Retina (tissue), 1 donor: ENCODE data around the gene EDN1.

Experiments used
- DNase-seq: peaks from one replicate; pipeline ENCODE4 v3.0.0-alpha.2; 2016

EDN1 gene

DNA sequence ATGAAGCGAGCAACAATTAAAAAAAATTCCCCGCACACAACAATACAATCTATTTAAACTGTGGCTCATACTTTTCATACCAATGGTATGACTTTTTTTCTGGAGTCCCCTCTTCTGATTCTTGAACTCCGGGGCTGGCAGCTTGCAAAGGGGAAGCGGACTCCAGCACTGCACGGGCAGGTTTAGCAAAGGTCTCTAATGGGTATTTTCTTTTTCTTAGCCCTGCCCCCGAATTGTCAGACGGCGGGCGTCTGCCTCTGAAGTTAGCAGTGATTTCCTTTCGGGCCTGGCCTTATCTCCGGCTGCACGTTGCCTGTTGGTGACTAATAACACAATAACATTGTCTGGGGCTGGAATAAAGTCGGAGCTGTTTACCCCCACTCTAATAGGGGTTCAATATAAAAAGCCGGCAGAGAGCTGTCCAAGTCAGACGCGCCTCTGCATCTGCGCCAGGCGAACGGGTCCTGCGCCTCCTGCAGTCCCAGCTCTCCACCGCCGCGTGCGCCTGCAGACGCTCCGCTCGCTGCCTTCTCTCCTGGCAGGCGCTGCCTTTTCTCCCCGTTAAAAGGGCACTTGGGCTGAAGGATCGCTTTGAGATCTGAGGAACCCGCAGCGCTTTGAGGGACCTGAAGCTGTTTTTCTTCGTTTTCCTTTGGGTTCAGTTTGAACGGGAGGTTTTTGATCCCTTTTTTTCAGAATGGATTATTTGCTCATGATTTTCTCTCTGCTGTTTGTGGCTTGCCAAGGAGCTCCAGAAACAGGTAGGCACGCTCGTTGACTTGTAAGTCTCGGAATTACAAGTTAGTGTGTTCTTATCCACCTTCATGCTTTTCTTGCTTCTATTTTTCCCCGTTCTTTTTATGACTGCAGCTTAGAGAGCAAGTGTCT lies at the start of gene EDN1:
Gene EDN1, plus strand, starts transcription at position 429 of the 888 bp plus-strand sequence. Its CDS starts 269 bp downstream, at position 698.
- DNase-seq: peak; percentile 91

DNA sequence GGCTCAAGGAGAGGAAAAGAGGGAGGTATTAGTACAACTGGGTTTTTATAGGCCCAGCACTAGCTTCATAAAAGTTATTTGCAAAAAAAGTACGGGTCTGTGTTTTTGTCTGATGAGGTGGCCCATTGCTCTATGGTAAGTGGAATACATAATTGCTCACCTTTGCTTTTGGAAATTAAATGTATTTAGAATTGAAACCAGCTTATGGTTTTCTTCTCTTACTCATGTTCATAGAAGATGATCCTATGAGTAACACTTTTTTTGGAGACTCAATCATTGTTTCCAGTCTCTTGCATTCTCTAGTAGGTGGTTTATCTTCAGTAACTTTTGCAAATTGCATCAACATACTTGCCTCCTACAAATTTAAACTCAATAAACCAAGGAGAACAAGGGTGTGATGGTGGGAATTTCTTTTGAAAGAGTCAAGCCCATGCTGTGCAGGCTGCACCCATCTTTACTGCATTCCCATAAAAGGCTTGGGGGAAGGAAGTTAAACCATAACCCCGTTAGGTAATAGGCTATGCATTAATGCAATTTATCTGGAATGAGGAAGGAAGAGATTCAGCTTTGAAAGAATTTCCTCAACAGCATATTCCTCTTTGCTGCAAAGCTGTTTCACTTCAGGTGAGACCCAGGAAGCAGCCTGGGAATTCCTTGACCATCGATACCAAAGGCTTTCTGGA lies 48.5 kb upstream of the EDN1 start:
- DNase-seq: no peak

DNA sequence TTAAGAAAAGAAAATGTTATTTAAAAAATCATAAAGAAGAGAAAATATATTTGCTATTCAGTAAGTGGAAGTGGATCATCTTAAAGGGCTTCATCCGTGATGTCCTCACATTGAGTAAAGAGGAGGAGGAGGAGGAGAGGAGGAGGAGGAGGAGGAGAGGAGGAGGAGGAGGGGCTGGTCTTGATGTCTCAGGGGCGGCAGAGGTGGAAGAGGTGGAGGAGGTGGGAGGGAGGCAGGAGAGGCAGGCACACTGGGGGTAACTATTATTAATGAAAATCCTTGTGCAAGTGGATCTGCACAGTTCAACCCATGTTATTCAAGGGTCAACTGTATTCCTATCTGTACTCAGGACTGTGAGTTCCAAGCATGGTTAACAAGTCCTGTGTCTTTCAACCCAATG lies 47.0 kb upstream of the EDN1 start:
- no peak for DNase-seq

DNA sequence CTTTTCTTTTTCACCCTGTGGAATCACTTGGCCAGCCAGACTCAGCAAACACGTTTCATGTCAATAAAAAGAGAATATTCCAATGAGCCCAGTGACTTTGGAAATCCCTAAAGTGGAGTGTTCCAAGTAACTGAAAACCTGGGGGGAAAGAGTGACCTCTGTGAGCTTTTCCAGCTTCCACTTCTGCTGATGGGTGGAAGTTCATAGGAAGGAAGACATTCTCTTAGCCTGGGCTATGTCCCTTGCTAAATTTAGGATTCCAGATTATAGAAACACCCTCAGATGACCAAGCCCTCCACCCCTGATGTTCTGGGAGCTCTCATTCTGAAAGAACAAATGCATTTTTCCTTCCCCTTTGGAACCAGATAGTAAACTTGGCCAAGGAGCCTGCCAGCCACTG lies 44.8 kb upstream of the EDN1 start:
- DNase-seq: no peak

DNA sequence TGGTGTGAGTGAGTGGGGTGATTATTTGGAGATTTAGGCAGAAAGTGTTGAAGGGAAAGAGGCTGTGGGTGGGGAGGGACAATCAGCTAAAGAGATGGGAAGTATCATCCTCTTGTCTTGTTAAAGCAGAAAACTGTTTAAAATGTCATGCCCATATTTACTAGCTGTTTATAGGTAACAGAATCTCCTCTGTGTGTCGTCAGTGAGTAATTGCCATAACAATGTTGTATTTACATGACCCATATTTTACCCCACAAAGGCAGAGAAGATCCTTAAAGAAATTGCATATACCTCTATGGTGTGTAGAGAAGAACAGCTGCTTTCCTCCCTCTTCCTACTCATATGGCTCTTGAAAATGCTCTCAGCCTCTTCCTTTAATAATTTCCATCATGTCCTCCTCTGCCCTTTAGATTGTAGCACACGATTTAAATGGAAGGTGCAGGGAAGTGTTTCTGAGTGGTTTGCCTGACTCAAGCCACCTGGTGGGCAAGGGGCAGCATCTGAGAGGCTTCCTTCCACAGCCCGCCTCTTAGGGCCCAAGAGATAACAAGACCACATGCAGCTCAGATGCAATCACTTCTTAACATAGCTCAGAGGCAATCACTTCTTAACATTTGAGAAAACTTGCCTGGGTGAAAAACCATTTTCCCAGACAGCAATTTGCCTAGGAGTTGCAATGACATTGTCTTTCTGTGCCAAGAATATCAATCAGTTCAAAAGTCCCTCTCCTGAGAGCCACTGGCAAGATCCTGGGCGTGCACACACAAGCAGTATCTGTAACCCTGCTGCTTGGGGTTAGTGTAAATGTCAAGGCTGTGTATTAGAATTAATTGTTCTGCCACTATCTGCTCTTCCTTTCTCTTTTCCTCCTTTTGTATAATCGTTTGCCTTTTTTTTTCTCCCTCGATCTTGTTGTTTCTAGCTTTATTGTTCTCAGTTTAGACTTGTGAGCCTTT lies 44.1 kb upstream of the EDN1 start:
- no peak for DNase-seq

DNA sequence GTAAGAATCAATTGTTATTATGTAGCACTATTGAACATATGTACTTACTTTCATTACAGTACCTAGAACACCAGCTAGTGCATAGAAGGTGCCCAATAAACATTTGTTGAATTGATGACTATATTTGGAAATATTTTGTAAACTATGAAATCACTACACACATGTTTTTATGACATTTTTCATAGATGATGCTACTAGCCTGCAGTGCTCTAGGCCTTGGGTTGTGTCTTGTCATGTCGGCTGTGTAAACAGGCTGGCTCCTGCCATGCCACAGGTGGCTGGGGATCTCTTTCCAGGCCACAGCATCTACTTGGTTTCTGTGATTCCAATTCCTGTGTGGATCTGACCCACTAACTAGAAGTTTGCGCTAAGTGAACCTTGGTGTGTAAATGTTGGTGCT lies 43.3 kb upstream of the EDN1 start:
- DNase-seq: no peak

DNA sequence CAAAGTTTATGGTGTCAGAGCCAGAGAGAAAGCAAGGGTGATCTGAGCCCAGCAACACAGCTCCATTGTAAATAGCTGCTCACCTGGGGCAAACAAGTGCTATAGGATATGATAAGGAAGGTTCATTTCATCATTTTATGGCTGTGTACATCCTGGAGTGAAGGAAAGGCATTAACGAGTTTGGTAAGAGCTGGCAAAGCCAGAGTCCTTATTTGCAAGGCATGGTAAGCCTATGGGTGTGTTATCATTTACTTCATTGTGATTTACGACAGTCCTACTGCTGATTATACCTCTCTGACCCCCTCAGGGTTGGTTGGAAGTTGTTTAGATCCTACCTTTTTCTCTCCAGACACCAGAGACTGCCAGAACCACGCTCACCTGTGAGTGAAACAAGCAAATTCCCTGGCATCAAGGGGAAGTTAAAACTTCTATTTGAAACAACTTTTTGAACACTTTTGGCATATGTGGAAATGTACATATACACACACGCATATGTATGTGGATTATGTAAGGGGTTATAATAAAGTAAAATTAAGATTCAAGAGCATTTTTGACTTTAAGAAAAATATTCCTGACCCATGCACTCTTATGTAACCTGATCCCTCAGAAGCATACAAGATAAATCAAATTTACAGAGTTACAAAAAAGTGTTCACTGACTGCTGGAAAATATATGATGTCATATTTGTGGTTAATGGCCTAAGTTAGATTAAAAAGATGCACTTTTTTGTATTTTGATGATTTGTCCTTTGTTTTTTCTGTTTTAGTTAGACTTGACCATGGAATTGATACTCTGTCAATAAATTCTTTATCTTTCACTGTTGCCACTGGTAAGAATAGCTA lies 40.4 kb upstream of the EDN1 start:
- DNase-seq: no peak

DNA sequence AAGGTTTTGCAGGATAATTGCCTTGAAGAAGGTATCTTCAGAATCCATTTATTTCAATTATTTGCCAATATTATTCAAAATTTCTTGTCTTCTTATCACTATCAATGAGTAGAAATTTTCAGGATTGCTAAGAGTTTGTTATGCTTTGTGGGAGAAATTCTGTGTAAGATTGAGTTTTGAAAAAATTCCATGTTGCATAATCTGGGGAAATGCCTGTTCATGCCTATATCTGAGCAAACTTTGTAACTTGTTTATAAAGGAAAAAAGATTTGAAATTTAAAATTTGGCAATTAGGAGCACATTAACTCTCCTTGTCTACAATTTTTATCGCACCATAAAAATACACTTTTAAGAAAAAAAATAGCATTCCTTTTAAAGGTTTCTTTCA lies 39.8 kb upstream of the EDN1 start:
- no peak for DNase-seq

DNA sequence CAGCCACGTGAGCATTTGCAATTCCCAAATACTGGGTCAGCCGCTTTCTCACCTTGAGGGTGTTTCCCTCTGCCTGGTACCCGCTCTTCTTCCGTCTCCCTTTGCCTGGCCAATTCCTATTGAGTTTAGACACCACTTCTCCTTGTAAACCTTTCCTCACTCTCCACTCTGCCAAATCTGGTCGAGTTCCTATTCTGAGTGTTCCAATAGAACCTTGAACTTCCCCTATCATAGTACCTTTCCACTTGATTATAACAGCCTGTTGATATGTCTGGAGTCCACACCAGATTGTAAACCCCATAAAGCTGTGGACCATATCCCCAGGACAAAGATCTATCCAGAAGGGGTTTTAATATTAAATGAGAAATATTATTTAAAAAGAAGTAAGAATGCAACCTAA lies 36.0 kb upstream of the EDN1 start:
- no peak for DNase-seq

DNA sequence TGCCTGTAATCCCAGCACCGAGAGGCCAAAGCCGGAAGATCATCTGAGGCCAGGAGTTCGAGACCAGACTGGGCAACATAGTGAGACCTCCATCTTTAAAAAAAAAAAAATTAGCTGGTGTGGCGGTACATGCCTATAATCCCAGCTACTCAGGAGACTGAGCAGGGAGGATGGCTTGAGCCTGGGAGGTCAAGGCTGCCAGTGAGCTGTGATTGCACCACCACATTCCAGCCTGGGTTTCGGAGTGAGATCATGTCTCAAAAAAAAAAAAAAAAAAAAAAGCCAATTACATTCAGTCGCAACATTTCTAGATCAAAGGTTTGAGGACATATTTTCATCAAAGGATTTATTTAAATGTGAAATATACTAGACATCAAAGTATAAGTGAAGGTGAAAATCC lies 32.0 kb upstream of the EDN1 start:
- DNase-seq: no peak

DNA sequence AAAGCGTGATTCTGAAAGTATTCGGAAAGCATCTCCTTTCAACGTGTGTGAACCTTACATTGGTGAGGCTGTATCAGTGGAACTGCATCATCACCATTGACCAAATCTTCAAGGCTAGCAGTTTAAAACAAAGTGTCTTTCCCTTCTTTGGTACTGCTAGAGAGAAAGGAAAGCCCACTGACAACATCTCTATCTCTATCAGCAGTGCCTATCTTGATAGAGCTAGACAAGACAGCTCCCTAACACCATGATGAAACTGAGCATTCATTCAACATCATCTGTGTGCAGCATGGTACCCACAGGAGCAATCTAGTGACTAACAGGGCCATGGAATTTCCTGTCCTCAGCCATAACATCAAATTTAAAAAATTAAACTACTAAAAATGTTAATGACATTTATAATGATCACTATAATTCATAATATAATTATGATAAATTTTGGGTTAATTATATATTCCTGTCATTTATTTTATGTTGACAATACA lies 31.5 kb upstream of the EDN1 start:
- DNase-seq: no peak

DNA sequence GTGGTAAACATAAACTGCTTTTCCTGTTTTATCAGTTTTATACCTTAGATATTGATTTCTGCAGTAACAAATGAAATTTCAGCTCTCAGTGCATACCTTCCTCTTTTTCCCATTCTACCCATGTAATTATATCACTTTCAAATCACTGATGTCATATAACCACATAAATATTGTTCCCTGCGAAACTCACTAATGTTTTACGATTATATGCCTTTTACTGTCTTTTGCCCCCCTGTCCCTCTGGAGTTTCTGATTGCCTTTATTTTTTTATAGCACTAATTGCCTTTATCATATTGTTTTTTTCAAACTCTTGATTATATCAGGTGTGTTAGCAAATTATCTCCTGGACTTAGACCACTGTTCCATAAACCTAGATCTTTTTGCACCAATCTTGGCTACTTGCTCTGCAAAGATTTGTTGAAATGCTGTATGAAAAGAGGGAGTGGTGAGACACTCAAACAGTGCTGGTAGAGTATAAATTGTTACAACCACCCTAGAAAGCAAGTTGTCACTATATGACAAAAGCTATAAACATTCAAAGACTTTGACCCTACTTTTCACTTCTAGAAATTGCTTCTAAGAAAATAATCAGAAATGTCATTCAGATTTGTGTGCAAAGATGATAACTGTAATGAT lies 29.6 kb upstream of the EDN1 start:
- DNase-seq: no peak

DNA sequence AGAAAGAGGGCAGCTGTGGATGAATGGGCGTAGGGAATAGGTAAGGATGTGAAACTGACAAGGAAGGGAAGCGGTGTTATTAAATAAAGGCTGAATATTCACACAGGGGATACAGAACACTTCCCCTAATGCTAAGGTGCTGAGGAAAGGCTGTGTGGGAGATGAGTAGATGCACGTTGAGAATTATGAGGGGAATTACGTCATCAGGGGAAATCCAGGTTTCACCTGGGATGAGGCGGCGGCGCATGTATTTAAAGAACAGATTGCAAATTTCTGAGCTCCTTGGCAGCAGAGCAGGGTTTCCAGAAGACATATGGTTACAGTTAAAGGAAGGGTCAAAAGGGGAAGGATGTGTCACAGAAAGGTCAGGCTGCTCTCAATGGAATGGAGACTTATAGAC lies 28.7 kb upstream of the EDN1 start:
- no peak for DNase-seq

DNA sequence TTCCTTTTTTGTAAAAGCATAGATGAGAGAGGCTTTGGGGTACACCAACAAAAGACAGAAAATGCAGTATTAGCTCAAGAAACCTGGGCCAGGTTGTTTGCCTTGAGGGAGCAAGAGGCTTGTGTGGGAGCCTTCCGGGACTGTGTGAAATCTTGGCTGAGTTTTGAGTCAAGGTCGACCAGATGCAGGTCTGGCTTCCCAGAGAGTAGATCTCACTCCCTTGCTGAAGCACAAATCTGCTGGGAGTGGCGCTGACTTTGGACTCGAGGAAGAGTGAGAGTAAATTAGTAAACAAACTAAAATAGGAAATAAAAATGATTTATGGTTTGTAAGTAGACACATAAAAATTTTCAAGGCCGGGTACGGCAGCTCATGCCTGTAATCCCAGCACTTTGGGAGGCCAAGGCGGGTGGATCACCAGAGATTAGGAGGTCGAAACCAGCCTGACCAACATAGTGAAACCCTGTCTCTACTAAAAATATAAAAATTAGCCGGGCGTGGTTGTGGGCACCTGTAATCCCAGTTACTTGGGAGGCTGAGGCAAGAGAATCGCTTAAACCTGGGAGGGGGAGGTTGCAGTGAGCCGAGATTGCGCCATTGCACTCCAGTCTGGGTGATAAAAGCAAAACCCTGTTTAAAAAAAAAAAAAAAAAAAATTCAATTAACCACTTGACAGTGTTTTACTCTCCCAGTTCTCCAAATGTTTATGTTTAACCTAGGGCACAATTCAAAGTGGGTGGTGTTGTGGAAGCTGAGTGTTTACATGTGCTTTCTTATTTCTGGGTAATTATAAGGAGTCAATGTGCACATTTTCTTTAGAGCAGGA lies 27.7 kb upstream of the EDN1 start:
- DNase-seq: no peak

DNA sequence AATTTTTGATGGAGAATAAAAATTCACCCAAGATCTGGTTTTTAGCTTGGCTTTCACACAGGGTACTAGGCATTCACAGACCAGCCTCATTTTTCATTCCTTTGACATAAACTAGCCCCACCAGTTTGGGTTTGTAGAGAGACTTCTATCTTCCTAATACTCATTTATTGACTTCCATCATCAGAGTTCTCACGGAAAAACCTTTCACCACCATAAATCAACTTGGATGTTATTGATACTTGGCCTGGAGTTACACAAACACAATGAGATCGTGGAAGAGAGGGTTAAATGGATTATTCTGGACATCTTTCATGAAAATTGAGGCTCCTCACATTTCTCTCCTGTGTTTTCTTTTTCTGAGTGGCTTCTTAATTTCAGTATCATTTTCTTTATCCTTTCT lies 26.8 kb upstream of the EDN1 start:
- no peak for DNase-seq

DNA sequence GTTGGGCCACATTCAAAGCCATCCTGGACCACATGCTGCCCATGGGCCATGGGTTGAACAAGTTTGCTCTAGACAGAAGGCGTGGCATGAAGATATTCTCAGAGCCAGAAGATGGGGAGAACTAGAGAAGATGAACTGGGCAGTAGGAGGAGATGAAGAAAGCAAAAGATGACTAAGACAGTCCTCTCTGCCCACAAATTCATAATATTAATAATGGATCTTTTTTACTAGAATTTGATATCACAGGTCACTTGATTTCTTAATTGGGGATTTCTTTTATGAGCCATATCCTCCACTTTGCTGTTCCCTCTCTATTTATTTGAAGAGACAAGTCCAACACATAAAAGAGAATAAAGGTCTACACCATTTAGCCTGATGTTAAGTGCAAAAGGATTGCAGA lies 25.5 kb upstream of the EDN1 start:
- DNase-seq: no peak

DNA sequence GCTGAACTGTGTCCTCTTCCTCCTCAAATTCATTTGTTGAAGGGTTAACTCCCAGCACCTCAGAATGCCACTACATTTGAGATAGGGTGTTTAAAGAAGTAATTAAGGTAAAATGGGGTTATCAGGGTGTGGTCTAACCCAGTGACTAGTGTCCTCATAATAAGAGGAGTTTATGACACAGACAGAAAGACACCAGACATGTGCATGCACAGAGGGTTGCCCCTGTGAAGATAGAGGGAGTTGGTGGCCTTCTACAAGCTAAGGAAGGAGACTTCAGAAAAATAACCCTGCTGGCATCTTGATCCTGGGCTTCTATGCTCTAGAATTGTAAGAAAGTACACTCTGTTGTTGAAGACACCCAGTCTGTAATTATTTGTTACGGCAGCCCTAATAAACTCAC lies 24.9 kb upstream of the EDN1 start:
- no peak for DNase-seq

DNA sequence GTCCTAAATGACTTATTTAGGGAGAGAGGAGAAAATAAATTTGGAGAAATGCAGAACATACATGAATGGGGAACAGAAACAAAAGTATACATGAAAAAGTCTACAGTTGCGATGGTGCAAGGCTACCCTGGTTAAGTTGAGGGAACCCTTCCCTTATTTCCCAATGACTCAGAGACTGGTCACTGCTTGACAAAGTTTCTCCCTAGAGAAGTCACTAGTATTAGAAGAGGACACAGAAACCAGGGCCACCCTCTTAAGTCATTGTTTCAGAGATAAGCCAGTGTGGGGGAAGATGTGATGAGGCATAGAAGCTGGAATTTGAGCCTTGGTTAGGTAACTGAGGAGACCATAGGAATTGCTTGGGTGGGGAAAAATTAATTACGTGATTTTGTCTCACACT lies 24.4 kb upstream of the EDN1 start:
- DNase-seq: no peak

DNA sequence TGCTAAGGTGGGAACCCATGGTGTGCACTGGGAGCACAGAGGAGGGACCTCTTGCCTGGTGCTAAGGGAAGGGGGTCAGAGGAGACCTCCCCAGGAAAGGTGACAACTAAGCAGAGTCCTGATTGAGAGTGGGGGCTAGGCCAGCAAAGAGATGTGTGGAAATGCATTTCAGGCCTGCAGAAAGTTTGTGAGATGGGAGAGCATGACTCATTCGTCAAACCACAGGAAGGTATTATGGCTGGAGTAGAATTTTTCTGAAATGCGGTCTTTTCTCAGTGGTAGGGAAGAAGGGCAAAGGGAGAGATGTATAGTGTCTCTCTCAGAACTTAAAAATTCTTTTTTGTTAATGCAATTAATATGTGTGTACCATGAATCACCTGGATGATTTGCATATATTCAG lies 23.6 kb upstream of the EDN1 start:
- DNase-seq: no peak

DNA sequence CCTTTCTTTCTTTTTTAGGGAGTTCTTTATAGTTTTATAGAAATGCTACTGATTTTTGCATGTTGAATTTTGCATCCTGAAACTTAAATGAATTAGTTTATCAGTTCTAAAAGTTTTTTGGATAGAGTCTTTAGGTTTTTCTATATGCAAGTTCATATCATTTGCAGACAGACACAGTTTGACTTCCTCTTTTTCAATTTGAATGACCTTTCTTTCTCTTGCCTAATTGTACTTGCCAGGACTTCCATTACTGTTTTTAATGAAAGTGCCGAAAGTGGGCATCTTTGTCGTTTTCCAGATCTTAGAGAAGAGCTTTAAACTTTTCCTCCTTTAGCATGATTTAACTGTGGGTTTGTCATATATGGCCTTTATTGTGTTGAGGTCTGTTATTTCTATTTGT lies 21.1 kb upstream of the EDN1 start:
- DNase-seq: no peak
